ENCODE measurements around the gene ZDHHC14.
"Not testable (repeated sequence)": the region's sequence is repeated elsewhere in the genome, so short reads cannot be mapped to it uniquely, and the experiment has no call there.

The ZDHHC14 gene

GRCh38 chr6:157380779-157381561, at the start of gene ZDHHC14:
ZDHHC14 (plus strand) TSS chr6:157381190.
- TF ChIP-seq, protein P1, sequence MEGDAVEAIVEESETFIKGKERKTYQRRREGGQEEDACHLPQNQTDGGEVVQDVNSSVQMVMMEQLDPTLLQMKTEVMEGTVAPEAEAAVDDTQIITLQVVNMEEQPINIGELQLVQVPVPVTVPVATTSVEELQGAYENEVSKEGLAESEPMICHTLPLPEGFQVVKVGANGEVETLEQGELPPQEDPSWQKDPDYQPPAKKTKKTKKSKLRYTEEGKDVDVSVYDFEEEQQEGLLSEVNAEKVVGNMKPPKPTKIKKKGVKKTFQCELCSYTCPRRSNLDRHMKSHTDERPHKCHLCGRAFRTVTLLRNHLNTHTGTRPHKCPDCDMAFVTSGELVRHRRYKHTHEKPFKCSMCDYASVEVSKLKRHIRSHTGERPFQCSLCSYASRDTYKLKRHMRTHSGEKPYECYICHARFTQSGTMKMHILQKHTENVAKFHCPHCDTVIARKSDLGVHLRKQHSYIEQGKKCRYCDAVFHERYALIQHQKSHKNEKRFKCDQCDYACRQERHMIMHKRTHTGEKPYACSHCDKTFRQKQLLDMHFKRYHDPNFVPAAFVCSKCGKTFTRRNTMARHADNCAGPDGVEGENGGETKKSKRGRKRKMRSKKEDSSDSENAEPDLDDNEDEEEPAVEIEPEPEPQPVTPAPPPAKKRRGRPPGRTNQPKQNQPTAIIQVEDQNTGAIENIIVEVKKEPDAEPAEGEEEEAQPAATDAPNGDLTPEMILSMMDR (IDR thresholded peaks at IDR 0.05; ENCODE audit: control insufficient read depth, extremely low read depth, insufficient read depth) = no peak

DNA sequence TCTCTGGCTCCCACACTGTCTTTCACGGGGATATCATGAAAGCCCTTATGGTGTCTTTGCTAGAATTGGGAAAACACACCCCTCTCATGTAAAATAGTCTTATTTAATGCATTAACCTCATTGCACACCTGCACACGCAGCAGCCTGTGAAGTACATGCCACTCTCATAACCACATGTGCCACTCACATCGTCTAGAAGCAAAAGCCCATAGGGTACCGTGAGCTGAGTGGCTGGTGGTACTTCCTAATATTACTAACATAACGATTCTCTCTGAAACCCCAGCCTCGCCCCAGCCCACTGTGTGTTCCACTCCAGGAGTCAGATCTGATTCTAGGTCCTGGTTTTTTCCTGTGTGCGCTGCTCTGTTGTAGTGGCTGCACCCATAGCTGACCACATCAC, 48.2 kb upstream of the ZDHHC14 start:
- DNase-seq (ENCODE audit: low read depth) = no peak
- TF ChIP-seq, protein P1 (IDR thresholded peaks at IDR 0.05; ENCODE audit: control insufficient read depth, extremely low read depth, insufficient read depth) = no peak
- H3K4me3 ChIP-seq (ENCODE audit: low read depth, low read length) = no peak overlapping the region

More at GRCh38 chr6:157380779-157381561, at the start of gene ZDHHC14:
- peak within 1 kb of the TSS; percentile 92 for H3K4me3 ChIP-seq (ENCODE audit: low read depth, low read length)
- peak; percentile 46 for DNase-seq (ENCODE audit: low read depth)

GRCh38 chr6:157333537-157333936, 47.5 kb upstream of the ZDHHC14 start:
- no peak for DNase-seq (ENCODE audit: low read depth)
- TF ChIP-seq, protein P1 (IDR thresholded peaks at IDR 0.05; ENCODE audit: control insufficient read depth, extremely low read depth, insufficient read depth) = no peak
- no peak overlapping the region for H3K4me3 ChIP-seq (ENCODE audit: low read depth, low read length)

DNA sequence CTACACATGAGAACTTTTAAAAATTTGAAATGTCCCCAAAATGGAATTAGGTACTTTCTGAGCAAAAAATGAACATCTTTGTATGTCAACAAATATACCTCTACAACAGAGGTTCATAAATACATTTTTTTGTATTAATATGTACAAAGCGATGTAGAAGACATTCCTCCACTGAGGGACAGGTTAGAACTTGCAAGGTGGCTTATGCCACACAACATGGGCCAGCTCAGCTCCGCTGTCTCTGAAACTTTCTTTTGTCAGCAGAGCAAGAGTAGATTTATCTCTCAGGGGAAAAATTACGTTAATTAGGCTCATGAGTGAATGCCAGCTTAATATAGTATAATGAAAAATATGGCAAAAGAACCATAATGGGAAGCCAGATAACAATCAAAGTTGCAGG, 47.0 kb upstream of the ZDHHC14 start:
- TF ChIP-seq, protein P1 (IDR thresholded peaks at IDR 0.05; ENCODE audit: control insufficient read depth, extremely low read depth, insufficient read depth) = no peak
- no peak overlapping the region for H3K4me3 ChIP-seq (ENCODE audit: low read depth, low read length)
- no peak for DNase-seq (ENCODE audit: low read depth)

DNA sequence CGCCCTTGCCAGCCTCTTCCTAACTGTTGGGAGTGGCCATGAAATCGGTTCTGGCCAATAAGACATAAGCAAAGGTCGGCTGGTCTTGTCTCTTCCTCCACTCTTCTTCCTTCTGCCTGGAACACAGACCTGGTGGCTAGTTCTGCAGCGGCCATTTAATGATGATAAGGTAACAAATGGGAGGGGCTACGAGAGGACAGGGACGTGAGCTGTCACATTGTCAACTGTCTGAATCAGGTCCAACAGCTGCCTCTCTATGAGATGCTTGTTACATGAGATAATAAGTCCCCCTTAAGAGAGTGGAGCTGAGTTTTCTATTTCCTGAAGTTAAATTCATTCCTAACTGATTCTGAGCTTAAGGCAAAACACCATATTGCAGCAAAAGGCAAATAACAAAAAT, 45.2 kb upstream of the ZDHHC14 start:
- TF ChIP-seq, protein P1 (IDR thresholded peaks at IDR 0.05; ENCODE audit: control insufficient read depth, extremely low read depth, insufficient read depth) = no peak
- no peak for DNase-seq (ENCODE audit: low read depth)
- H3K4me3 ChIP-seq (ENCODE audit: low read depth, low read length) = no peak overlapping the region

DNA sequence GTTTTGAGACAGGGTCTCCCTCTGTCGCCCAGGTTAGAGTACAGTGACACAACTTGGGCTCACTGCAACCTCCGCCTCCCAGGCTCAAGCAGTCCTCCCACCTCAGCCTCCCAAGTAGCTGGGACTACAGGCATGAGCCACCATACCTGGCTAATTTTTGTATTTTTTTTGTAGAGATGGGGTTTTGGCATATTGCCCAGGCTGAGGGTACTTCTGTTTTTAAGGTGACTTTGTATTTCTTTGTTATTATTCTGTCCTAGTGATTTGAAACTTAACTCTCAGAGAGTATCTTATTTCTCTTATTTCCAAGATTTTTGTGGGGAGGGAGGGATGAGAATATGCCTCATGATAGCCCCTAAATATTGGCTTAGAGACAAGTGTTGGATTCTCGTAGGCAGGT, 43.7 kb upstream of the ZDHHC14 start:
- DNase-seq (ENCODE audit: low read depth) = not testable (repeated sequence)

DNA sequence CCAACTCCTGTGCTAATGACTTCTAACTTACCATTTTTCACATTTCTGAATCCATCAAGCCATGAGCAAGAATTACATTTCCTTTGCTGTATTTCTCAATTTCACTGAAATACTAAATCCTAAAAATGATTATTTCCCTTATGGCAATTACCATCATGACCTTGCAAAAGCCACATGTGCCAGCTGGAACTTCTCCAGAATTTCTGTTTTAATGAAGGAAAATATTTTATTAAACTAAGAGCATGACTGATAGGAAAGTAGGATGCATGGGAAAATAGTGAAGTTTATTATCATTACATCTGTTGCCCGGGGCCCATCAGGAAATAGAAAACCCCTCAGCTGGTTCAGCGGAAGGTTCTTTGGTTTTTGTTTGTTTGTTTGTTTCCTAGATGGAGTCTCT, 43.2 kb upstream of the ZDHHC14 start:
- no peak overlapping the region for H3K4me3 ChIP-seq (ENCODE audit: low read depth, low read length)
- TF ChIP-seq, protein P1 (IDR thresholded peaks at IDR 0.05; ENCODE audit: control insufficient read depth, extremely low read depth, insufficient read depth) = no peak
- DNase-seq (ENCODE audit: low read depth) = no peak

More for the DNA sequence above, 43.7 kb upstream of the ZDHHC14 start:
- not testable (repeated sequence) for H3K4me3 ChIP-seq (ENCODE audit: low read depth, low read length)
